Superior temporal gyrus (tissue), 1 donor: Measurements from ENCODE around the gene PEDS1.
"Not testable (repeated sequence)": the region's sequence is repeated elsewhere in the genome, so short reads cannot be mapped to it uniquely, and the experiment has no call there.

ENCODE experiments used
- DNase-seq: peaks from one replicate; pipeline ENCODE4 v3.0.0-alpha.2; 2016; ENCODE audit errors: extremely low spot score

Gene PEDS1

GRCh38 chr20:50153500-50154377 lies at the start of gene PEDS1:
TSS of gene PEDS1 (minus strand) at chr20:50153723. CDS start at chr20:50153637, 86 bp downstream.
- peak; percentile 90 for DNase-seq

GRCh38 chr20:50202677-50203076 lies 49.2 kb upstream of the PEDS1 start:
- no peak for DNase-seq

GRCh38 chr20:50201710-50202109 lies 48.2 kb upstream of the PEDS1 start:
- DNase-seq: not testable (repeated sequence)

- no peak for DNase-seq
Measured at GRCh38 chr20:50200482-50201104, 47.1 kb upstream of the PEDS1 start.

- DNase-seq: no peak
Measured at GRCh38 chr20:50199703-50200102, 46.2 kb upstream of the PEDS1 start.

- no peak for DNase-seq
Measured at GRCh38 chr20:50198716-50199115, 45.2 kb upstream of the PEDS1 start.

GRCh38 chr20:50198180-50198666 lies 44.7 kb upstream of the PEDS1 start:
- DNase-seq: no peak

GRCh38 chr20:50197463-50198179 lies 44.1 kb upstream of the PEDS1 start:
- no peak for DNase-seq

- no peak for DNase-seq
Measured at GRCh38 chr20:50196896-50197295, 43.4 kb upstream of the PEDS1 start.

GRCh38 chr20:50196248-50196647 lies 42.7 kb upstream of the PEDS1 start:
- no peak for DNase-seq

GRCh38 chr20:50195524-50196120 lies 42.1 kb upstream of the PEDS1 start:
- no peak for DNase-seq

GRCh38 chr20:50194831-50195523 lies 41.5 kb upstream of the PEDS1 start:
- DNase-seq: no peak

GRCh38 chr20:50194422-50194830 lies 40.9 kb upstream of the PEDS1 start:
- no peak for DNase-seq

GRCh38 chr20:50193836-50194421 lies 40.4 kb upstream of the PEDS1 start:
- DNase-seq: no peak

GRCh38 chr20:50193199-50193835 lies 39.8 kb upstream of the PEDS1 start:
- DNase-seq: peak; percentile 53

- peak; percentile 71 for DNase-seq
Measured at GRCh38 chr20:50192364-50193198, 39.1 kb upstream of the PEDS1 start.

- DNase-seq: no peak
Measured at GRCh38 chr20:50191544-50192363, 38.2 kb upstream of the PEDS1 start.

- DNase-seq: no peak
Measured at GRCh38 chr20:50191065-50191543, 37.6 kb upstream of the PEDS1 start.
